Endothelial cell of umbilical vein (primary cell): ENCODE data around the gene SLC9A9. TPM values are rescaled to one million over a fixed set of nuclear protein-coding genes. Genes with fewer than 3 reads are reported as not detected.

ENCODE experiments used
- BruUV-seq: library from RNA; stranded (reverse); fragments of 400-500 nt; replicated peaks from 2 replicates; lab custom pipeline; 2021; lab: Mats Ljungman, UMichigan
- CTCF ChIA-PET: fragments of 300-600, 350-600 bp; sonication (Branson Sonifier 250); formaldehyde crosslinking; loops from one replicate; lab custom pipeline; 2021; ENCODE audit warnings: antibody characterized with exemption, inconsistent platforms; lab: Charles Lee
- POLR2A ChIA-PET: fragments of 300-600, 350-600 bp; sonication (Branson Sonifier 250); formaldehyde crosslinking; loops from one replicate; lab custom pipeline; 2021; ENCODE audit warnings: antibody characterized with exemption, inconsistent platforms; lab: Charles Lee
- DNase-seq: peaks from one replicate; pipeline ENCODE4 v3.0.0-alpha.2; 2011; ENCODE audit warnings: low read depth, low spot score
- FAIRE-seq: peaks from 2 replicates; lab custom pipeline; 2011; peaks lifted over from hg19 to GRCh38; lab: Jason Lieb, UNC
- H2AFZ ChIP-seq: 2 replicates; pipeline ENCODE4 v1.6.0; 2012; ENCODE audit warnings: low read depth, low read length, control low read depth, inconsistent platforms
- H3K27ac ChIP-seq: 2 replicates; pipeline ENCODE4 v1.5.1; 2011; ENCODE audit warnings: low read depth, mild to moderate bottlenecking, control low read depth, low read length, moderate library complexity; ENCODE audit not compliant: insufficient read depth
- H3K27me3 ChIP-seq, 2 experiments: 2 replicates each; pipeline versions ENCODE4 v1.6.0 to v1.6.1; 2011; ENCODE audit warnings: low read length in 2 of 2, mixed read lengths in 1 of 2; ENCODE audit not compliant: control insufficient read depth in 2 of 2, insufficient read depth in 2 of 2
- H3K36me3 ChIP-seq, 2 experiments: 2 replicates in 1 of 2; 3 replicates in 1 of 2; pipeline ENCODE4 v1.5.1; 2011; ENCODE audit warnings: low read length in 2 of 2, mild to moderate bottlenecking in 1 of 2, moderate library complexity in 1 of 2; ENCODE audit not compliant: control insufficient read depth in 2 of 2, insufficient read depth in 2 of 2; ENCODE audit errors: extremely low read depth in 1 of 2
- H3K4me1 ChIP-seq: 3 replicates; pipeline ENCODE4 v1.5.1; 2011; ENCODE audit warnings: mild to moderate bottlenecking, low read length; ENCODE audit not compliant: control insufficient read depth, insufficient read depth; ENCODE audit errors: extremely low read depth
- H3K4me2 ChIP-seq: 2 replicates; pipeline ENCODE4 v1.6.1; 2011; ENCODE audit warnings: low read length, control low read depth, mixed read lengths; ENCODE audit not compliant: insufficient read depth
- H3K4me3 ChIP-seq, 3 experiments: fragments of 200-600 bp in 1 of 3; sonication (generic), shearing (Covaris generic) in 1 of 3; replicated peaks in 1 of 3; 2 replicates each; pipeline ENCODE4 v1.5.1; 2011 to 2016; ENCODE audit warnings: control low read depth in 3 of 3, low read length in 3 of 3, mild to moderate bottlenecking in 2 of 3, inconsistent platforms in 1 of 3, low read depth in 1 of 3, moderate library complexity in 1 of 3; ENCODE audit not compliant: insufficient read depth in 1 of 3
- H3K79me2 ChIP-seq: 2 replicates; pipeline ENCODE4 v1.6.0; 2012; ENCODE audit warnings: low read length, inconsistent platforms; ENCODE audit not compliant: control insufficient read depth, insufficient read depth
- H3K9ac ChIP-seq: replicated peaks from 2 replicates; pipeline ENCODE3; 2011; ENCODE audit warnings: low read length, control low read depth; ENCODE audit not compliant: insufficient read depth; ENCODE audit errors: extremely low read depth
- H3K9me1 ChIP-seq: replicated peaks from 3 replicates; pipeline ENCODE4 v1.6.0; 2011; ENCODE audit warnings: mild to moderate bottlenecking, low read length; ENCODE audit not compliant: control insufficient read depth, insufficient read depth; ENCODE audit errors: extremely low read depth
- H3K9me3 ChIP-seq: replicated peaks from 2 replicates; pipeline ENCODE4 v1.5.1; 2012; ENCODE audit warnings: low read length, inconsistent platforms; ENCODE audit not compliant: control insufficient read depth, insufficient read depth
- H4K20me1 ChIP-seq: replicated peaks from 2 replicates; pipeline ENCODE3; 2011; ENCODE audit warnings: mild to moderate bottlenecking, low read length; ENCODE audit not compliant: control insufficient read depth, insufficient read depth; ENCODE audit errors: extremely low read depth
- CTCF ChIP-seq, 2 donors: IDR thresholded peaks; 1 replicate in 1 of 2; 2 replicates in 1 of 2; pipeline ENCODE4 v1.5.1; 2011; ENCODE audit warnings: low read length in 2 of 2, mild to moderate bottlenecking in 2 of 2, moderate library complexity in 2 of 2, control low read depth in 1 of 2, inconsistent platforms in 1 of 2, low read depth in 1 of 2; ENCODE audit not compliant: insufficient read depth in 1 of 2; ENCODE audit errors: extremely low read depth in 1 of 2
- EZH2 ChIP-seq: IDR thresholded peaks from 2 replicates; pipeline ENCODE4 v1.6.1; 2012; ENCODE audit warnings: borderline replicate concordance, low read depth, mild to moderate bottlenecking, moderate library complexity, low read length, inconsistent platforms; ENCODE audit not compliant: severe bottlenecking
- FOS ChIP-seq: IDR thresholded peaks from 2 replicates; pipeline ENCODE4 v1.6.1; 2011; ENCODE audit warnings: mild to moderate bottlenecking, low read length, moderate library complexity, borderline replicate concordance; ENCODE audit not compliant: insufficient read depth
- GATA2 ChIP-seq: IDR thresholded peaks from 2 replicates; pipeline ENCODE4 v1.7.0; 2011; ENCODE audit warnings: low read depth, mild to moderate bottlenecking, moderate library complexity, mixed read lengths, low read length; ENCODE audit not compliant: insufficient read length, insufficient read depth
- JUN ChIP-seq: IDR thresholded peaks from 2 replicates; pipeline ENCODE4 v1.6.1; 2011; ENCODE audit warnings: borderline replicate concordance, low read depth; ENCODE audit not compliant: insufficient read length, insufficient read depth
- MAX ChIP-seq: IDR thresholded peaks from 2 replicates; pipeline ENCODE4 v1.6.1; 2011; ENCODE audit not compliant: insufficient read depth, insufficient read length
- MYC ChIP-seq: IDR thresholded peaks from one replicate; pipeline ENCODE4 v1.6.1; 2011; ENCODE audit warnings: mild to moderate bottlenecking, low read depth, low read length
- POLR2A ChIP-seq: IDR thresholded peaks from 2 replicates; pipeline ENCODE4 v1.6.1; 2012; ENCODE audit warnings: low read depth, mild to moderate bottlenecking, control low read depth, low read length
- POLR2AphosphoS5 ChIP-seq: IDR thresholded peaks from 2 replicates; pipeline ENCODE4 v1.6.1; 2012; ENCODE audit warnings: low read depth, mild to moderate bottlenecking, control low read depth, low read length, moderate library complexity; ENCODE audit not compliant: insufficient read depth
- dilution Hi-C: fragments of 300-500 bp; cut with MboI; formaldehyde crosslinking; loops from one replicate; pipeline ENCODE4 v1.15.0; 2019; ENCODE audit warnings: low sequenced_read_pairs; ENCODE audit not compliant: extremely low pct_ligation_motif_present
- intact Hi-C: fragments of 100-400 bp; cut with micrococcal nuclease; formaldehyde crosslinking; loops from one replicate; pipeline ENCODE4 v1.10.0; 2022
- polyA plus RNA-seq, 4 experiments: library from polyadenylated mRNA; depleted of rRNA in 3 of 4; stranded (reverse) in 3 of 4; unstranded in 1 of 4; fragments of >200 nt; gene quantifications; 2 replicates each; pipeline versions ENCODE4 v1.2.1 to v1.2.3, GENCODE V29; 2011 to 2012; ENCODE audit warnings: missing spikeins in 1 of 4
- total RNA-seq: library from RNA; stranded (reverse); gene quantifications from 2 replicates; pipeline ENCODE4 v1.2.3, GENCODE V29; 2021

SLC9A9 gene
- total and polyA plus RNA-seq, 2 donors (not counting 3 experiments of a cell fraction or from before 2014, with no cell fraction given): 1.5 to 1.8 TPM

- Histone ChIP-seq H3K9ac (no peak overlapping the region), H3K4me3 (no peak overlapping the region), H3K79me2 (no peaks in the 10 kb centered on the region), H3K36me3 (no peaks in the 10 kb centered on the region), H4K20me1 (no peaks in the 10 kb centered on the region), H3K9me3 (no peaks in the 10 kb centered on the region), H2AFZ (no peak overlapping the region), H3K9me1 (no peaks in the 10 kb centered on the region), H3K27me3 (no peaks in the 10 kb centered on the region), H3K4me2 (no peak overlapping the region), H3K4me1 (no peaks in the 10 kb centered on the region), H3K27ac (no peak overlapping the region)
- ChIA-PET POLR2A (no interaction called here), CTCF (no interaction called here)
- dilution Hi-C loops (no loop called here), intact Hi-C loops (no loop called here)
- TF ChIP-seq FOS (no peak), POLR2A (no peak), JUN (no peak)
- DNase-seq (no peak), FAIRE-seq (no peak)
- BruUV-seq: no TSS peak
These were observed 623.6 kb downstream of the SLC9A9 start for GRCh38 chr3:143224716-143225115.

GRCh38 chr3:143222981-143223380 is 625.3 kb downstream of the SLC9A9 start:
- dilution Hi-C loops (no loop called here), intact Hi-C loops (no loop called here)
- Histone ChIP-seq H2AFZ (no peak overlapping the region), H3K9me1 (no peaks in the 10 kb centered on the region), H3K27me3 (no peaks in the 10 kb centered on the region), H3K4me1 (no peaks in the 10 kb centered on the region), H3K27ac (no peak overlapping the region), H3K79me2 (no peaks in the 10 kb centered on the region), H3K4me2 (no peak overlapping the region), H3K4me3 (no peak overlapping the region), H3K36me3 (no peaks in the 10 kb centered on the region), H3K9ac (no peak overlapping the region), H3K9me3 (no peaks in the 10 kb centered on the region), H4K20me1 (no peaks in the 10 kb centered on the region)
- FAIRE-seq: no peak
- no peak for DNase-seq
- BruUV-seq: no TSS peak
- ChIA-PET CTCF (no interaction called here), POLR2A (no interaction called here)
- no peak for TF ChIP-seq JUN
- no peak for TF ChIP-seq CTCF (IDR thresholded peaks at IDR 0.05; ENCODE audit: extremely low read depth in 1 of 2, insufficient read depth in 1 of 2, low read depth in 1 of 2, low read length in 2 of 2)
- no peak for TF ChIP-seq FOS
- TF ChIP-seq POLR2A: no peak
- no peak for TF ChIP-seq GATA2
- no peak for TF ChIP-seq EZH2
- no peak for TF ChIP-seq MAX
- no peak for TF ChIP-seq POLR2AphosphoS5
- TF ChIP-seq MYC: no peak
